NCI-H1417 (cell line): ENCODE results near the gene PLD3.
"Not testable (repeated sequence)": the region's sequence is repeated elsewhere in the genome, so short reads cannot be mapped to it uniquely, and the experiment has no call there.

Experiments used
- DNase-seq, 3 experiments: peaks; one replicate each; lab custom pipeline; 2025; lab: John Stamatoyannopoulos, UW

The PLD3 gene

GRCh38 chr19:40363069-40363468 lies 14.6 kb downstream of the PLD3 start:
- DNase-seq = no peak

GRCh38 chr19:40365010-40365409 lies 16.5 kb downstream of the PLD3 start:
- no peak for DNase-seq

GRCh38 chr19:40365613-40366401 lies 17.3 kb downstream of the PLD3 start:
- peak; percentile 68 to 87 (median 80) for DNase-seq

- peak in 2 of 3 experiments; percentile 76 to 87 for DNase-seq
Measured at GRCh38 chr19:40366697-40367561, 18.4 kb downstream of the PLD3 start.

GRCh38 chr19:40367577-40368434 lies 19.3 kb downstream of the PLD3 start:
- DNase-seq = no peak

- no peak for DNase-seq
Measured at GRCh38 chr19:40369797-40370196, 21.3 kb downstream of the PLD3 start.

GRCh38 chr19:40370253-40370652 lies 21.8 kb downstream of the PLD3 start:
- DNase-seq = not testable (repeated sequence)

- DNase-seq = no peak
Measured at GRCh38 chr19:40370997-40371801, 22.7 kb downstream of the PLD3 start.

- no peak for DNase-seq
Measured at GRCh38 chr19:40371802-40372122, 23.3 kb downstream of the PLD3 start.

GRCh38 chr19:40374084-40374483 lies 25.6 kb downstream of the PLD3 start:
- DNase-seq = no peak

GRCh38 chr19:40376286-40376862 lies 27.9 kb downstream of the PLD3 start:
- DNase-seq = no peak

- no peak for DNase-seq
Measured at GRCh38 chr19:40377876-40378385, 29.4 kb downstream of the PLD3 start.

GRCh38 chr19:40378509-40378908 lies 30.0 kb downstream of the PLD3 start:
- DNase-seq = no peak

GRCh38 chr19:40379446-40380198 lies 31.1 kb downstream of the PLD3 start:
- DNase-seq = no peak

- no peak for DNase-seq
Measured at GRCh38 chr19:40380199-40381037, 31.9 kb downstream of the PLD3 start.

- no peak for DNase-seq
Measured at GRCh38 chr19:40381321-40381720, 32.8 kb downstream of the PLD3 start.

GRCh38 chr19:40383668-40384248 lies 35.3 kb downstream of the PLD3 start:
- no peak for DNase-seq

GRCh38 chr19:40387155-40387554 lies 38.7 kb downstream of the PLD3 start:
- DNase-seq = no peak

- no peak for DNase-seq
Measured at GRCh38 chr19:40388481-40388880, 40.0 kb downstream of the PLD3 start.
